Endothelial cell of umbilical vein (primary cell): Measurements from ENCODE around the gene UST. TPM values are rescaled to one million over a fixed set of nuclear protein-coding genes. Genes with fewer than 3 reads are reported as not detected.

ENCODE experiments used
- BruUV-seq: library from RNA; stranded (reverse); fragments of 400-500 nt; replicated peaks from 2 replicates; lab custom pipeline; 2021; lab: Mats Ljungman, UMichigan
- CTCF ChIA-PET: fragments of 300-600, 350-600 bp; sonication (Branson Sonifier 250); formaldehyde crosslinking; loops from one replicate; lab custom pipeline; 2021; ENCODE audit warnings: antibody characterized with exemption, inconsistent platforms; lab: Charles Lee
- POLR2A ChIA-PET: fragments of 300-600, 350-600 bp; sonication (Branson Sonifier 250); formaldehyde crosslinking; loops from one replicate; lab custom pipeline; 2021; ENCODE audit warnings: antibody characterized with exemption, inconsistent platforms; lab: Charles Lee
- DNase-seq: peaks from one replicate; pipeline ENCODE4 v3.0.0-alpha.2; 2011; ENCODE audit warnings: low read depth, low spot score
- FAIRE-seq: peaks from 2 replicates; lab custom pipeline; 2011; peaks lifted over from hg19 to GRCh38; lab: Jason Lieb, UNC
- H2AFZ ChIP-seq: 2 replicates; pipeline ENCODE4 v1.6.0; 2012; ENCODE audit warnings: low read depth, low read length, control low read depth, inconsistent platforms
- H3K27ac ChIP-seq: 2 replicates; pipeline ENCODE4 v1.5.1; 2011; ENCODE audit warnings: low read depth, mild to moderate bottlenecking, control low read depth, low read length, moderate library complexity; ENCODE audit not compliant: insufficient read depth
- H3K27me3 ChIP-seq, 2 experiments: 2 replicates each; pipeline versions ENCODE4 v1.6.0 to v1.6.1; 2011; ENCODE audit warnings: low read length in 2 of 2, mixed read lengths in 1 of 2; ENCODE audit not compliant: control insufficient read depth in 2 of 2, insufficient read depth in 2 of 2
- H3K36me3 ChIP-seq, 2 experiments: 2 replicates in 1 of 2; 3 replicates in 1 of 2; pipeline ENCODE4 v1.5.1; 2011; ENCODE audit warnings: low read length in 2 of 2, mild to moderate bottlenecking in 1 of 2, moderate library complexity in 1 of 2; ENCODE audit not compliant: control insufficient read depth in 2 of 2, insufficient read depth in 2 of 2; ENCODE audit errors: extremely low read depth in 1 of 2
- H3K4me1 ChIP-seq: 3 replicates; pipeline ENCODE4 v1.5.1; 2011; ENCODE audit warnings: mild to moderate bottlenecking, low read length; ENCODE audit not compliant: control insufficient read depth, insufficient read depth; ENCODE audit errors: extremely low read depth
- H3K4me2 ChIP-seq: 2 replicates; pipeline ENCODE4 v1.6.1; 2011; ENCODE audit warnings: low read length, control low read depth, mixed read lengths; ENCODE audit not compliant: insufficient read depth
- H3K4me3 ChIP-seq, 3 experiments: fragments of 200-600 bp in 1 of 3; sonication (generic), shearing (Covaris generic) in 1 of 3; replicated peaks in 1 of 3; 2 replicates each; pipeline ENCODE4 v1.5.1; 2011 to 2016; ENCODE audit warnings: control low read depth in 3 of 3, low read length in 3 of 3, mild to moderate bottlenecking in 2 of 3, inconsistent platforms in 1 of 3, low read depth in 1 of 3, moderate library complexity in 1 of 3; ENCODE audit not compliant: insufficient read depth in 1 of 3
- H3K79me2 ChIP-seq: 2 replicates; pipeline ENCODE4 v1.6.0; 2012; ENCODE audit warnings: low read length, inconsistent platforms; ENCODE audit not compliant: control insufficient read depth, insufficient read depth
- H3K9ac ChIP-seq: replicated peaks from 2 replicates; pipeline ENCODE3; 2011; ENCODE audit warnings: low read length, control low read depth; ENCODE audit not compliant: insufficient read depth; ENCODE audit errors: extremely low read depth
- H3K9me1 ChIP-seq: replicated peaks from 3 replicates; pipeline ENCODE4 v1.6.0; 2011; ENCODE audit warnings: mild to moderate bottlenecking, low read length; ENCODE audit not compliant: control insufficient read depth, insufficient read depth; ENCODE audit errors: extremely low read depth
- H3K9me3 ChIP-seq: replicated peaks from 2 replicates; pipeline ENCODE4 v1.5.1; 2012; ENCODE audit warnings: low read length, inconsistent platforms; ENCODE audit not compliant: control insufficient read depth, insufficient read depth
- H4K20me1 ChIP-seq: replicated peaks from 2 replicates; pipeline ENCODE3; 2011; ENCODE audit warnings: mild to moderate bottlenecking, low read length; ENCODE audit not compliant: control insufficient read depth, insufficient read depth; ENCODE audit errors: extremely low read depth
- CTCF ChIP-seq, 2 donors: IDR thresholded peaks; 1 replicate in 1 of 2; 2 replicates in 1 of 2; pipeline ENCODE4 v1.5.1; 2011; ENCODE audit warnings: low read length in 2 of 2, mild to moderate bottlenecking in 2 of 2, moderate library complexity in 2 of 2, control low read depth in 1 of 2, inconsistent platforms in 1 of 2, low read depth in 1 of 2; ENCODE audit not compliant: insufficient read depth in 1 of 2; ENCODE audit errors: extremely low read depth in 1 of 2
- EZH2 ChIP-seq: IDR thresholded peaks from 2 replicates; pipeline ENCODE4 v1.6.1; 2012; ENCODE audit warnings: borderline replicate concordance, low read depth, mild to moderate bottlenecking, moderate library complexity, low read length, inconsistent platforms; ENCODE audit not compliant: severe bottlenecking
- FOS ChIP-seq: IDR thresholded peaks from 2 replicates; pipeline ENCODE4 v1.6.1; 2011; ENCODE audit warnings: mild to moderate bottlenecking, low read length, moderate library complexity, borderline replicate concordance; ENCODE audit not compliant: insufficient read depth
- GATA2 ChIP-seq: IDR thresholded peaks from 2 replicates; pipeline ENCODE4 v1.7.0; 2011; ENCODE audit warnings: low read depth, mild to moderate bottlenecking, moderate library complexity, mixed read lengths, low read length; ENCODE audit not compliant: insufficient read length, insufficient read depth
- JUN ChIP-seq: IDR thresholded peaks from 2 replicates; pipeline ENCODE4 v1.6.1; 2011; ENCODE audit warnings: borderline replicate concordance, low read depth; ENCODE audit not compliant: insufficient read length, insufficient read depth
- MAX ChIP-seq: IDR thresholded peaks from 2 replicates; pipeline ENCODE4 v1.6.1; 2011; ENCODE audit not compliant: insufficient read depth, insufficient read length
- MYC ChIP-seq: IDR thresholded peaks from one replicate; pipeline ENCODE4 v1.6.1; 2011; ENCODE audit warnings: mild to moderate bottlenecking, low read depth, low read length
- POLR2A ChIP-seq: IDR thresholded peaks from 2 replicates; pipeline ENCODE4 v1.6.1; 2012; ENCODE audit warnings: low read depth, mild to moderate bottlenecking, control low read depth, low read length
- POLR2AphosphoS5 ChIP-seq: IDR thresholded peaks from 2 replicates; pipeline ENCODE4 v1.6.1; 2012; ENCODE audit warnings: low read depth, mild to moderate bottlenecking, control low read depth, low read length, moderate library complexity; ENCODE audit not compliant: insufficient read depth
- dilution Hi-C: fragments of 300-500 bp; cut with MboI; formaldehyde crosslinking; loops from one replicate; pipeline ENCODE4 v1.15.0; 2019; ENCODE audit warnings: low sequenced_read_pairs; ENCODE audit not compliant: extremely low pct_ligation_motif_present
- intact Hi-C: fragments of 100-400 bp; cut with micrococcal nuclease; formaldehyde crosslinking; loops from one replicate; pipeline ENCODE4 v1.10.0; 2022
- polyA plus RNA-seq, 4 experiments: library from polyadenylated mRNA; depleted of rRNA in 3 of 4; stranded (reverse) in 3 of 4; unstranded in 1 of 4; fragments of >200 nt; gene quantifications; 2 replicates each; pipeline versions ENCODE4 v1.2.1 to v1.2.3, GENCODE V29; 2011 to 2012; ENCODE audit warnings: missing spikeins in 1 of 4
- total RNA-seq: library from RNA; stranded (reverse); gene quantifications from 2 replicates; pipeline ENCODE4 v1.2.3, GENCODE V29; 2021

Gene UST
- total and polyA plus RNA-seq, 2 donors (not counting 3 experiments of a cell fraction or from before 2014, with no cell fraction given) = 0.26 to 0.84 TPM

DNA sequence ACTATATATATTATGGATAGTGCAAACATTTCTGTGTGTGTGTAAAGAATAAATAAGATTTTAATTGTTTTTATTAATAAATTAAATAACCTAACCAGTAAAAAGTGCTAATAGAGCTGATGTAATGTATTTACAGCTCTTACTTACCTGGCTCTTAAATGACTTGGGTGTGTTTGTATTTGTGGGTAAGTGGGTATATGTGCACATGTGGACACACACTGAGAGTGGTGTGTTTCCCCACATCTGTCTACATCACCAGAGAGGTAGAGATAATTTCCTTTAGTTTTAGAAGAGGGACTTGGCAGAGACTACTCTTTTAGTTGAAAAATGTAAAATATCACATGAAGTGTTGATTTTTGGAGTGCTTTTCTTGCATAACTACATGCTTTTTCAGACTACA lies 76.0 kb downstream of the UST start:
- Histone ChIP-seq H3K27ac (no peak overlapping the region), H3K4me3 (no peak overlapping the region), H4K20me1 (no peaks in the 10 kb centered on the region), H3K9ac (no peak overlapping the region), H3K4me2 (no peak overlapping the region), H3K27me3 (peaks cover 0 to 3% of the 10 kb centered on the region in 2 experiments), H3K9me1 (no peaks in the 10 kb centered on the region), H3K36me3 (no peaks in the 10 kb centered on the region), H2AFZ (no peak overlapping the region), H3K79me2 (no peaks in the 10 kb centered on the region), H3K9me3 (no peaks in the 10 kb centered on the region), H3K4me1 (no peaks in the 10 kb centered on the region)
- intact Hi-C loops = no loop called here
- no peak for FAIRE-seq
- BruUV-seq = no TSS peak
- TF ChIP-seq MAX (no peak), EZH2 (no peak), JUN (no peak), POLR2A (no peak)
- ChIA-PET CTCF (no interaction called here), POLR2A (no interaction called here)
- no peak for DNase-seq
- dilution Hi-C loops = no loop called here

- intact Hi-C loops = no loop called here
- FAIRE-seq = no peak
These were observed 77.5 kb downstream of the UST start for GRCh38 chr6:148824291-148824690.

More at GRCh38 chr6:148824291-148824690, 77.5 kb downstream of the UST start:
- Histone ChIP-seq H3K4me2 (no peak overlapping the region), H3K79me2 (no peaks in the 10 kb centered on the region), H3K9ac (no peak overlapping the region), H3K4me1 (no peaks in the 10 kb centered on the region), H3K27me3 (no peaks in the 10 kb centered on the region), H2AFZ (no peak overlapping the region), H3K4me3 (no peak overlapping the region), H3K27ac (no peak overlapping the region), H3K9me1 (no peaks in the 10 kb centered on the region), H3K9me3 (no peaks in the 10 kb centered on the region), H4K20me1 (no peaks in the 10 kb centered on the region), H3K36me3 (no peaks in the 10 kb centered on the region)
- DNase-seq = no peak
- TF ChIP-seq EZH2 = no peak
- TF ChIP-seq POLR2A = no peak
- TF ChIP-seq MAX = no peak
- no peak for TF ChIP-seq GATA2
- no peak for TF ChIP-seq MYC
- TF ChIP-seq FOS = no peak
- no peak for TF ChIP-seq POLR2AphosphoS5
- TF ChIP-seq JUN = no peak
- TF ChIP-seq CTCF (IDR thresholded peaks at IDR 0.05; ENCODE audit: extremely low read depth in 1 of 2, insufficient read depth in 1 of 2, low read depth in 1 of 2, low read length in 2 of 2) = no peak
- dilution Hi-C loops = no loop called here
- ChIA-PET POLR2A (no interaction called here), CTCF (no interaction called here)
- no TSS peak for BruUV-seq
